Esophagus (tissue), 2 donors: ENCODE measurements around the gene SEMA3F. TPM values are rescaled to one million over a fixed set of nuclear protein-coding genes. Genes with fewer than 3 reads are reported as not detected.

Source experiments
- H3K27ac ChIP-seq, 2 donors: one replicate each; pipeline ENCODE4 v1.5.1; 2013; ENCODE audit warnings: low read depth in 2 of 2, mild to moderate bottlenecking in 2 of 2, inconsistent platforms in 1 of 2, low read length in 1 of 2, moderate library complexity in 1 of 2
- H3K27me3 ChIP-seq, 2 donors: one replicate each; pipeline ENCODE4 v1.6.1; 2013; ENCODE audit warnings: low read length in 2 of 2, control low read depth in 1 of 2, mild to moderate bottlenecking in 1 of 2; ENCODE audit not compliant: insufficient read depth in 2 of 2, control insufficient read depth in 1 of 2
- H3K36me3 ChIP-seq, 2 donors: one replicate each; pipeline ENCODE4 v1.6.1; 2013; ENCODE audit warnings: low read length in 1 of 2; ENCODE audit not compliant: control insufficient read depth in 2 of 2, insufficient read depth in 2 of 2
- H3K4me1 ChIP-seq, 2 donors: one replicate each; pipeline ENCODE4 v1.6.1; 2013; ENCODE audit warnings: low read length in 1 of 2; ENCODE audit not compliant: control insufficient read depth in 2 of 2, insufficient read depth in 2 of 2
- H3K4me3 ChIP-seq, 2 donors: one replicate each; pipeline ENCODE4 v1.5.1; 2013; ENCODE audit warnings: low read length in 2 of 2, mild to moderate bottlenecking in 2 of 2, low read depth in 1 of 2, moderate library complexity in 1 of 2
- H3K9me3 ChIP-seq, 2 donors: one replicate each; pipeline ENCODE4 v1.6.1; 2013; ENCODE audit warnings: mild to moderate bottlenecking in 2 of 2, low read depth in 1 of 2, low read length in 1 of 2, moderate library complexity in 1 of 2; ENCODE audit not compliant: control insufficient read depth in 2 of 2, insufficient read depth in 1 of 2
- WGBS, 2 donors: extraction: QIAGEN DNeasy Blood & Tissue Kit; methylation state at CpG; one replicate each; pipeline ENCODE4 v1.1.7; 2013; 5-methylcytosine and 5-hydroxymethylcytosine counted together
- polyA plus RNA-seq, 2 donors: library from polyadenylated mRNA; stranded (reverse); fragments of 200-250 nt; gene quantifications; one replicate each; pipeline ENCODE4 v1.2.3, GENCODE V29; 2013
- donor health status: healthy with polysubstance abuse.
- donor health status: Bipolar disorder and iron deficiency.

Gene SEMA3F
- polyA plus RNA-seq, 2 donors, result 55.4 to 79.6 TPM

GRCh38 chr3:50213373-50213772, 58.2 kb downstream of the SEMA3F start:
- Histone ChIP-seq H3K27me3 (no peaks in the 10 kb centered on the region), H3K27ac (no peak overlapping the region), H3K36me3 (no peaks in the 10 kb centered on the region), H3K4me3 (no peak overlapping the region), H3K9me3 (no peaks in the 10 kb centered on the region), H3K4me1 (peaks cover 0 to 9% of the 10 kb centered on the region in 2 donors)
- 60 to 71% methylated on average over 11 to 12 of the region's 12 CpGs for WGBS, 2 donors

GRCh38 chr3:50214824-50215223, 59.7 kb downstream of the SEMA3F start:
- H3K36me3 ChIP-seq, result no peaks in the 10 kb centered on the region
- WGBS, 2 donors, result 79% methylated on average over 10 of the region's 10 CpGs
- peaks cover 0 to 9% of the 10 kb centered on the region in 2 donors for H3K4me1 ChIP-seq
- H3K27me3 ChIP-seq, result no peaks in the 10 kb centered on the region
- H3K27ac ChIP-seq, result no peak overlapping the region
- H3K4me3 ChIP-seq, result no peak overlapping the region
- H3K9me3 ChIP-seq, result no peaks in the 10 kb centered on the region

GRCh38 chr3:50215529-50215928, 60.4 kb downstream of the SEMA3F start:
- H3K36me3 ChIP-seq, result no peaks in the 10 kb centered on the region
- no peak overlapping the region for H3K27ac ChIP-seq
- no peak overlapping the region for H3K4me3 ChIP-seq
- H3K4me1 ChIP-seq, result peaks cover 0 to 9% of the 10 kb centered on the region in 2 donors
- WGBS, 2 donors, result 79 to 83% methylated on average over 9 of the region's 9 CpGs
- H3K9me3 ChIP-seq, result no peaks in the 10 kb centered on the region
- H3K27me3 ChIP-seq, result no peaks in the 10 kb centered on the region

- H3K36me3 ChIP-seq, result no peaks in the 10 kb centered on the region
- peaks cover 0 to 9% of the 10 kb centered on the region in 2 donors for H3K4me1 ChIP-seq
- no peaks in the 10 kb centered on the region for H3K9me3 ChIP-seq
- H3K27ac ChIP-seq, result no peak overlapping the region
- no peaks in the 10 kb centered on the region for H3K27me3 ChIP-seq
- 58 to 66% methylated on average over 10 of the region's 10 CpGs for WGBS, 2 donors
- no peak overlapping the region for H3K4me3 ChIP-seq
These were observed 62.6 kb downstream of the SEMA3F start for GRCh38 chr3:50217681-50218080.

- Histone ChIP-seq H3K27me3 (no peaks in the 10 kb centered on the region), H3K27ac (no peak overlapping the region), H3K9me3 (no peaks in the 10 kb centered on the region), H3K36me3 (no peaks in the 10 kb centered on the region), H3K4me1 (peaks cover 0 to 9% of the 10 kb centered on the region in 2 donors), H3K4me3 (no peak overlapping the region)
- WGBS, 2 donors, result 92 to 93% methylated on average over 17 of the region's 17 CpGs
These were observed 63.3 kb downstream of the SEMA3F start for GRCh38 chr3:50218448-50218847.

GRCh38 chr3:50219285-50219684, 64.2 kb downstream of the SEMA3F start:
- no peaks in the 10 kb centered on the region for H3K27me3 ChIP-seq
- no peaks in the 10 kb centered on the region for H3K9me3 ChIP-seq
- H3K4me1 ChIP-seq, result peaks cover 0 to 9% of the 10 kb centered on the region in 2 donors
- no peak overlapping the region for H3K27ac ChIP-seq
- no peaks in the 10 kb centered on the region for H3K36me3 ChIP-seq
- WGBS, 2 donors, result 88 to 90% methylated on average over 5 of the region's 5 CpGs
- no peak overlapping the region for H3K4me3 ChIP-seq

GRCh38 chr3:50220109-50220508, 65.0 kb downstream of the SEMA3F start:
- Histone ChIP-seq H3K27ac (no peak overlapping the region), H3K4me3 (no peak overlapping the region), H3K4me1 (peaks cover 0 to 9% of the 10 kb centered on the region in 2 donors), H3K9me3 (no peaks in the 10 kb centered on the region), H3K36me3 (no peaks in the 10 kb centered on the region), H3K27me3 (no peaks in the 10 kb centered on the region)
- 72 to 78% methylated on average over 6 of the region's 6 CpGs for WGBS, 2 donors

GRCh38 chr3:50221051-50221410, 65.9 kb downstream of the SEMA3F start:
- H3K36me3 ChIP-seq, result no peaks in the 10 kb centered on the region
- peaks cover 0 to 9% of the 10 kb centered on the region in 2 donors for H3K4me1 ChIP-seq
- no peaks in the 10 kb centered on the region for H3K27me3 ChIP-seq
- H3K9me3 ChIP-seq, result no peaks in the 10 kb centered on the region
- H3K27ac ChIP-seq, result no peak overlapping the region
- WGBS, 2 donors, result 67 to 71% methylated on average over 4 of the region's 4 CpGs
- H3K4me3 ChIP-seq, result no peak overlapping the region

GRCh38 chr3:50221411-50222168, 66.5 kb downstream of the SEMA3F start:
- no peaks in the 10 kb centered on the region for H3K27me3 ChIP-seq
- no peaks in the 10 kb centered on the region for H3K9me3 ChIP-seq
- H3K4me3 ChIP-seq, result no peak overlapping the region
- H3K4me1 ChIP-seq, result peaks cover 0 to 9% of the 10 kb centered on the region in 2 donors
- WGBS, 2 donors, result 50 to 61% methylated on average over 12 of the region's 12 CpGs
- no peak overlapping the region for H3K27ac ChIP-seq
- H3K36me3 ChIP-seq, result no peaks in the 10 kb centered on the region

- WGBS, 2 donors, result 83 to 89% methylated on average over 1 of the region's 1 CpG
- Histone ChIP-seq H3K36me3 (no peaks in the 10 kb centered on the region), H3K4me1 (peaks cover 0 to 7% of the 10 kb centered on the region in 2 donors), H3K27me3 (no peaks in the 10 kb centered on the region), H3K4me3 (no peak overlapping the region), H3K27ac (no peak overlapping the region), H3K9me3 (no peaks in the 10 kb centered on the region)
These were observed 67.0 kb downstream of the SEMA3F start for GRCh38 chr3:50222169-50222528.
